ENCODE measurements around the gene CHCHD6. TPM values are rescaled to one million over a fixed set of nuclear protein-coding genes. Genes with fewer than 3 reads are reported as not detected.

The CHCHD6 gene
- total and polyA plus RNA-seq, 8 donors: 5.0 to 10.9 (median 6.0) TPM

GRCh38 chr3:126720596-126720995 is 16.6 kb downstream of the CHCHD6 start:
- FAIRE-seq (no peak), ATAC-seq (no peak), DNase-seq (no peak)
- Histone ChIP-seq H3K36me3 (no peaks in the 10 kb centered on the region), H3K9me3 (no peaks in the 10 kb centered on the region), H3K4me3 (no peak overlapping the region), H3K27ac (no peak overlapping the region), H3K27me3 (no peaks in the 10 kb centered on the region), H3K4me1 (no peaks in the 10 kb centered on the region)
- WGBS, 2 donors: 89 to 92% methylated on average over 5 of the region's 5 CpGs
- TF ChIP-seq CTCF (IDR thresholded peaks at IDR 0.05): no peak
- intact Hi-C loops (cut with DNase I): no loop called here

GRCh38 chr3:126721246-126721645 is 17.2 kb downstream of the CHCHD6 start:
- no peaks in the 10 kb centered on the region for H3K27me3 ChIP-seq
- FAIRE-seq (no peak), ATAC-seq (no peak), DNase-seq (no peak)
- H3K4me1 ChIP-seq: no peaks in the 10 kb centered on the region
- no peak overlapping the region for H3K27ac ChIP-seq
- H3K36me3 ChIP-seq: no peaks in the 10 kb centered on the region
- no peaks in the 10 kb centered on the region for H3K9me3 ChIP-seq
- no peak overlapping the region for H3K4me3 ChIP-seq
- TF ChIP-seq CTCF (IDR thresholded peaks at IDR 0.05): no peak
- intact Hi-C loops (cut with DNase I): no loop called here
- 95 to 98% methylated on average over 10 of the region's 10 CpGs for WGBS, 2 donors

DNA sequence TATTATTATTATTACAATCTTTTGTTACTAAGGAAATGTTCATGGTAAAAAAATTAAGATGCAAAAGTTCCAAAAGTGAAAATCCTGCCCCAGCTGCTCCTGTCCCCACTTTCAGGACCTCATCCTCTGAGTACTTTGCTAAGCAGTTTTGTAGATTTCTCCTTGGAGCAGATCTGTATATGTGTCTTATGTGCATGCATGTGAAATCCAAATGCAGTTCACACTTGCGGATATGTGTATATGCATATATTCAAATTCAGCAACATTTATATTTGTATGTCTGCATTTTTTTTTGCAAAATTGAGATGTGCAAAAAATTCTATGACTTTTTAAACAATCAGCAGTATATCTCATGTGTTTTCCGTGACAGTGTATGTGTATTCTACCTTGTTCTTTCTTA is 19.2 kb downstream of the CHCHD6 start:
- WGBS, 2 donors: 96 to 97% methylated on average over 2 of the region's 2 CpGs
- Histone ChIP-seq H3K4me3 (no peak overlapping the region), H3K27me3 (no peaks in the 10 kb centered on the region), H3K9me3 (no peaks in the 10 kb centered on the region), H3K4me1 (no peaks in the 10 kb centered on the region), H3K36me3 (no peaks in the 10 kb centered on the region), H3K27ac (no peak overlapping the region)
- DNase-seq (no peak), FAIRE-seq (no peak), ATAC-seq (no peak)
- TF ChIP-seq CTCF (IDR thresholded peaks at IDR 0.05): no peak
- intact Hi-C loops (cut with DNase I): no loop called here

DNA sequence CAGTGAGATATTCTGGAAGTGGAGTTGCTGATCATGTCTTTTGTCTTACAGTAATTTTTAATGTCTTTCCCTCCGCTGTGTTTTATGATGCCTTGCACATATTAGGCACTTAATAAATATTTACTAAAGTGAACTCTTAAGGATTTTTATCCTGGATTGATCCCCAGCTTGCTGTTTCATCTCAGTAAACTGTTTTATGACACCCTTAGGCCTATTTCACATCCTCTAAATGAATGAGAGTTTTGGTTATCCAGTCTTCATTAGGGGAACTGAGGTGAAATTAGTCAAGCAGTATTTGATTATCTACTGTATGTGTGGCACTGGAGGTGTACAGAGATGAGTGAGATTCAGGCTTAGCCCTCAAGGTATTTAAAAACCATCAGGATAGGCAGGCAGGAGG is 19.8 kb downstream of the CHCHD6 start:
- intact Hi-C loops (cut with DNase I): no loop called here

GRCh38 chr3:126728680-126729079 is 24.6 kb downstream of the CHCHD6 start:
- Histone ChIP-seq H3K4me3 (no peak overlapping the region), H3K27me3 (no peaks in the 10 kb centered on the region), H3K9me3 (no peaks in the 10 kb centered on the region), H3K27ac (no peak overlapping the region), H3K36me3 (no peaks in the 10 kb centered on the region), H3K4me1 (no peaks in the 10 kb centered on the region)
- ATAC-seq (no peak), DNase-seq (no peak), FAIRE-seq (no peak)
- no peak for TF ChIP-seq CTCF (IDR thresholded peaks at IDR 0.05)
- WGBS, 2 donors: 95 to 97% methylated on average over 1 of the region's 1 CpG
- intact Hi-C loops (cut with DNase I): no loop called here

More for the DNA sequence above, 19.8 kb downstream of the CHCHD6 start:
- H3K4me3 ChIP-seq: no peak overlapping the region
- ATAC-seq (no peak), DNase-seq (no peak), FAIRE-seq (no peak)
- no peaks in the 10 kb centered on the region for H3K36me3 ChIP-seq
- WGBS, 2 donors: 93 to 100% methylated on average over 1 of the region's 1 CpG
- no peak overlapping the region for H3K27ac ChIP-seq
- TF ChIP-seq CTCF (IDR thresholded peaks at IDR 0.05): no peak
- H3K9me3 ChIP-seq: no peaks in the 10 kb centered on the region
- no peaks in the 10 kb centered on the region for H3K27me3 ChIP-seq
- no peaks in the 10 kb centered on the region for H3K4me1 ChIP-seq

Data from pancreas (tissue), 10 donors.